K562 (cell line): ENCODE measurements around the gene ZBTB18. TPM values are rescaled to one million over a fixed set of nuclear protein-coding genes. Genes with fewer than 3 reads are reported as not detected.

Experiments
- ATAC-seq: fragments of 200-7000 bp; cut with Tn5 transposase; 3 replicates; pipeline ENCODE4 v1.9.1; 2020; ENCODE audit warnings: moderate library complexity
- BruUV-seq: library from RNA; stranded (reverse); fragments of 400-500 nt; replicated peaks from 2 replicates; lab custom pipeline; 2021; lab: Mats Ljungman, UMichigan
- CTCF ChIA-PET: fragments of 300-600 bp; formaldehyde crosslinking; extraction: SDS; loops from one replicate; lab custom pipeline; 2021; ENCODE audit warnings: low intra/inter-chr PET ratio; lab: Yijun Ruan, JAX
- POLR2A ChIA-PET: fragments of 300-600, 350-650 bp; sonication (Branson Sonifier 250); formaldehyde crosslinking; extraction: SDS; loops from one replicate; lab custom pipeline; 2021; ENCODE audit warnings: antibody characterized with exemption, inconsistent platforms; lab: Yijun Ruan, JAX
- DNase-seq, 4 experiments: peaks; one replicate each; pipeline versions ENCODE4 v3.0.0 to v3.0.0-alpha.2; 2011 to 2018; ENCODE audit warnings: low spot score in 3 of 4, mixed read lengths in 3 of 4; ENCODE audit errors: extremely low read depth in 1 of 4
- FAIRE-seq: peaks from 2 replicates; lab custom pipeline; 2011; peaks lifted over from hg19 to GRCh38; lab: Jason Lieb, UNC
- H2AFZ ChIP-seq: 2 replicates; pipeline ENCODE4 v1.6.0; 2011; ENCODE audit warnings: low read depth, low read length, control low read depth, inconsistent platforms
- H3K27ac ChIP-seq: fragments of 200-600 bp; 3 replicates; pipeline ENCODE4 v1.8.0; 2011; ENCODE audit warnings: low read depth, mild to moderate bottlenecking, control low read depth, inconsistent platforms, low read length, moderate library complexity, mixed read lengths; ENCODE audit errors: extremely low read depth
- H3K27me3 ChIP-seq, 2 experiments: fragments of 300-600 bp in 1 of 2; 2 replicates in 1 of 2; 3 replicates in 1 of 2; pipeline versions ENCODE4 v1.6.0 to v1.8.0; 2011; ENCODE audit warnings: inconsistent platforms in 2 of 2, low read length in 2 of 2, mild to moderate bottlenecking in 1 of 2, mixed read lengths in 1 of 2, moderate library complexity in 1 of 2; ENCODE audit not compliant: control insufficient read depth in 2 of 2, insufficient read depth in 2 of 2
- H3K36me3 ChIP-seq: fragments of 300-600 bp; 3 replicates; pipeline ENCODE4 v1.8.0; 2011; ENCODE audit warnings: mild to moderate bottlenecking, low read length, inconsistent platforms; ENCODE audit not compliant: control insufficient read depth, insufficient read depth
- H3K4me1 ChIP-seq, 2 experiments: fragments of 200-600 bp in 1 of 2; replicated peaks in 1 of 2; 2 replicates in 1 of 2; 3 replicates in 1 of 2; pipeline versions ENCODE4 v1.5.1 to v1.8.0; 2011; ENCODE audit warnings: inconsistent platforms in 2 of 2, low read length in 2 of 2, mild to moderate bottlenecking in 1 of 2, mixed read lengths in 1 of 2, moderate library complexity in 1 of 2; ENCODE audit not compliant: control insufficient read depth in 2 of 2, insufficient read depth in 2 of 2
- H3K4me2 ChIP-seq: 2 replicates; pipeline ENCODE4 v1.6.1; 2011; ENCODE audit warnings: low read length, control low read depth, inconsistent platforms, mixed read lengths; ENCODE audit not compliant: insufficient read depth
- H3K4me3 ChIP-seq: fragments of 200-600 bp; sonication (generic), shearing (Covaris generic); 2 replicates; pipeline ENCODE4 v1.5.1; 2016; ENCODE audit warnings: control low read depth, inconsistent platforms
- H3K79me2 ChIP-seq: fragments of 200-600 bp; 3 replicates; pipeline ENCODE4 v1.8.0; 2011; ENCODE audit warnings: low read length, inconsistent platforms; ENCODE audit not compliant: control insufficient read depth, insufficient read depth
- H3K9ac ChIP-seq, 2 experiments: 2 replicates each; pipeline versions ENCODE4 v1.6.0 to v1.6.1; 2011; ENCODE audit warnings: low read depth in 2 of 2, low read length in 2 of 2, control low read depth in 1 of 2, inconsistent platforms in 1 of 2, mild to moderate bottlenecking in 1 of 2, mixed read lengths in 1 of 2; ENCODE audit not compliant: insufficient read depth in 1 of 2
- H3K9me1 ChIP-seq: one replicate; pipeline ENCODE4 v1.6.0; 2011; ENCODE audit warnings: inconsistent platforms, mild to moderate bottlenecking, low read length, moderate library complexity; ENCODE audit not compliant: control insufficient read depth, insufficient read depth
- H3K9me3 ChIP-seq: replicated peaks from 2 replicates; pipeline ENCODE4 v1.5.1; 2011; ENCODE audit warnings: low read depth, low read length, inconsistent platforms; ENCODE audit not compliant: control insufficient read depth, insufficient read depth
- H4K20me1 ChIP-seq: replicated peaks from 2 replicates; pipeline ENCODE4 v1.6.1; 2011; ENCODE audit warnings: low read length, inconsistent platforms, mixed read lengths; ENCODE audit not compliant: control insufficient read depth, insufficient read depth
- CBX2 ChIP-seq: fragments of 200-600 bp; sonication (generic); IDR thresholded peaks from one replicate; pipeline ENCODE4 v1.6.1; 2012; ENCODE audit warnings: mild to moderate bottlenecking, low read length, inconsistent platforms; ENCODE audit not compliant: insufficient read depth, poor library complexity, severe bottlenecking
- KAT8 ChIP-seq: fragments of 450-650 bp; IDR thresholded peaks from 2 replicates; pipeline ENCODE4 v1.6.1; 2016; ENCODE audit warnings: low read depth, mild to moderate bottlenecking
- KLF6 ChIP-seq: fragments of 250-450 bp; sonication (Bioruptor Pico); IDR thresholded peaks from 2 replicates; pipeline ENCODE4 v1.4.0; 2020; ENCODE audit warnings: mild to moderate bottlenecking, moderate library complexity, borderline replicate concordance
- MEF2A ChIP-seq: IDR thresholded peaks from 2 replicates; pipeline ENCODE4 v1.6.1; 2011; ENCODE audit warnings: low read depth, mild to moderate bottlenecking, low read length, moderate library complexity; ENCODE audit not compliant: control insufficient read depth
- PBX2 ChIP-seq, 2 experiments: IDR thresholded peaks in 1 of 2; conservative IDR thresholded peaks in 1 of 2; 2 replicates each; pipeline ENCODE4 v1.6.1; 2016; ENCODE audit warnings: low read depth in 2 of 2, mild to moderate bottlenecking in 1 of 2, missing compliant biosample characterization in 1 of 2, missing genetic modification characterization in 1 of 2, moderate library complexity in 1 of 2
- TAF15 ChIP-seq: fragments of 200-400 bp; formaldehyde crosslinking; IDR thresholded peaks from 2 replicates; pipeline ENCODE4 v1.6.1; 2017; ENCODE audit warnings: mild to moderate bottlenecking, low read depth, low read length, moderate library complexity
- ZNF696 ChIP-seq: fragments of 250-450 bp; sonication (Bioruptor Pico); conservative IDR thresholded peaks from 2 replicates; pipeline ENCODE4 v1.4.0; 2020; ENCODE audit warnings: mild to moderate bottlenecking, moderate library complexity
- ZNF766 ChIP-seq: fragments of 200-800 bp; sonication (Bioruptor generic); conservative IDR thresholded peaks from 2 replicates; pipeline ENCODE4 v1.6.1; 2016; ENCODE audit warnings: missing genetic modification characterization, missing compliant biosample characterization
- ZZZ3 ChIP-seq: fragments of 450-650 bp; IDR thresholded peaks from 2 replicates; pipeline ENCODE4 v1.6.1; 2016; ENCODE audit warnings: antibody characterized with exemption, mild to moderate bottlenecking, moderate library complexity
- WGBS: fragments of 100-300 bp; shearing (Covaris generic); methylation state at CpG from one replicate; pipeline ENCODE4 v1.1.6; 2016; ENCODE audit warnings: low coverage, mixed read lengths; ENCODE audit not compliant: insufficient coverage; ENCODE audit errors: missing lambda C conversion rate; 5-methylcytosine and 5-hydroxymethylcytosine counted together
- in situ Hi-C: fragments of 300-500 bp; cut with MboI; formaldehyde crosslinking; loops from 4 replicates; pipeline ENCODE4 v1.15.0; 2018; ENCODE audit warnings: inconsistent platforms, mixed read lengths
- intact Hi-C: fragments of 100-400 bp; cut with micrococcal nuclease; formaldehyde crosslinking; loops from 2 replicates; pipeline ENCODE4 v1.14.2; 2022
- polyA plus RNA-seq, 8 experiments: library from polyadenylated mRNA; depleted of rRNA in 4 of 8; stranded (reverse) in 5 of 8; unstranded in 3 of 8; fragments of >200 nt; fragmentation: Nextera tagmentation in 2 of 8; fragmentation: Illumina TruSeq in 1 of 8; extraction: Ambion mirVana in 2 of 8; extraction: Trizol in 1 of 8; gene quantifications; 2 replicates each; pipeline versions ENCODE4 v1.2.1 to v1.2.3, GENCODE V29; 2011 to 2014; ENCODE audit warnings: inconsistent platforms in 1 of 8, missing spikeins in 1 of 8
- total RNA-seq, 7 experiments: library from RNA; depleted of rRNA in 6 of 7; stranded (reverse); fragments of >200 nt in 6 of 7; fragmentation: Illumina TruSeq in 2 of 7; extraction: Trizol in 2 of 7; gene quantifications; 2 replicates each; pipeline versions ENCODE4 v1.2.1 to v1.2.3, GENCODE V29; 2011 to 2021; ENCODE audit warnings: low replicate concordance in 1 of 7
- TF ChIP-seq, protein P1 (sequence below): sonication (generic); formaldehyde crosslinking; IDR thresholded peaks from 2 replicates; pipeline ENCODE4 v1.9.0; 2022; ENCODE audit warnings: mild to moderate bottlenecking, missing genetic modification reagents
- TF ChIP-seq, protein P2 (sequence below): fragments of 450-650 bp; IDR thresholded peaks from one replicate; pipeline ENCODE4 v1.6.1; 2018; ENCODE audit warnings: mild to moderate bottlenecking, moderate library complexity; ENCODE audit not compliant: partially characterized antibody

Gene ZBTB18
- total and polyA plus RNA-seq, 9 of the 15 experiments (the other 6 are each of a cell fraction or from before 2014, with no cell fraction given) = 0.13 to 2.6 (median 1.6) TPM

DNA sequence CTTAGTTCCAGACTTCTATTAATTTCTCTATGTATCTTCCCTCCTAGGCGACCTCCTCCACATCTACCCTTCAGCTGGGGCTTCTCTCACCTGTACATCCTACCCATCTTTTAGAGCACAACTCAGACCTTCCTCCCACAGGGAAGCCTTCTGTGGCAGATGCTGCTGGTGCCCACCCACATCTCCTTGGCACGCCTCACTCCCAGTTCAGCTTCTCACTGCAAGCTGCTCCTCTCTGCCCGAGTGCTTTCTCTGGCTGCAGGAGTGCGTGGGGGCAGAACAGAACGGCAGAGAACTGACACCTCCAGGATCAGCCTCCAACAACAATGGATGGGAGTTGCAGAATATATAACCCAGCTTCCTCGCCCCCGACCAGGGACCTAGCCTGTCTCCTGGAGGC lies 36.5 kb downstream of the ZBTB18 start:
- intact Hi-C loops (no loop called here), in situ Hi-C loops (no loop called here)
- Histone ChIP-seq H3K36me3 (no peaks in the 10 kb centered on the region), H2AFZ (no peak overlapping the region), H3K27ac (no peak overlapping the region), H3K9me1 (no peaks in the 10 kb centered on the region), H3K4me3 (no peak overlapping the region), H3K4me2 (no peak overlapping the region), H3K9ac (no peak overlapping the region), H3K9me3 (no peaks in the 10 kb centered on the region), H3K79me2 (no peaks in the 10 kb centered on the region), H4K20me1 (no peaks in the 10 kb centered on the region), H3K4me1 (peaks cover 0 to 2% of the 10 kb centered on the region in 2 experiments; a peak in 2 of 5 replicates), H3K27me3 (peaks cover 18 to 54% of the 10 kb centered on the region in 2 experiments)
- DNase-seq (no peak), FAIRE-seq (no peak), ATAC-seq (no peak)
- ChIA-PET POLR2A (interaction anchor here (0.6 to 1.4 kb wide), 2 partner anchors 11 to 17 kb away, joined by 3 read pairs; no protein-coding TSS in a partner anchor), CTCF (no interaction called here)
- BruUV-seq = no TSS peak
- WGBS = 0% methylated on average over 6 of the region's 7 CpGs
- no peak for TF ChIP-seq KAT8
- TF ChIP-seq CBX2 = no peak
- TF ChIP-seq ZZZ3 = no peak
- TF ChIP-seq, protein P1, sequence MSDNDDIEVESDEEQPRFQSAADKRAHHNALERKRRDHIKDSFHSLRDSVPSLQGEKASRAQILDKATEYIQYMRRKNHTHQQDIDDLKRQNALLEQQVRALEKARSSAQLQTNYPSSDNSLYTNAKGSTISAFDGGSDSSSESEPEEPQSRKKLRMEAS (CRISPR knock-in tag) = no peak
- no peak for TF ChIP-seq TAF15
- no peak for TF ChIP-seq MEF2A
- TF ChIP-seq KLF6 (CRISPR knock-in tag) = no peak
- TF ChIP-seq, protein P2, sequence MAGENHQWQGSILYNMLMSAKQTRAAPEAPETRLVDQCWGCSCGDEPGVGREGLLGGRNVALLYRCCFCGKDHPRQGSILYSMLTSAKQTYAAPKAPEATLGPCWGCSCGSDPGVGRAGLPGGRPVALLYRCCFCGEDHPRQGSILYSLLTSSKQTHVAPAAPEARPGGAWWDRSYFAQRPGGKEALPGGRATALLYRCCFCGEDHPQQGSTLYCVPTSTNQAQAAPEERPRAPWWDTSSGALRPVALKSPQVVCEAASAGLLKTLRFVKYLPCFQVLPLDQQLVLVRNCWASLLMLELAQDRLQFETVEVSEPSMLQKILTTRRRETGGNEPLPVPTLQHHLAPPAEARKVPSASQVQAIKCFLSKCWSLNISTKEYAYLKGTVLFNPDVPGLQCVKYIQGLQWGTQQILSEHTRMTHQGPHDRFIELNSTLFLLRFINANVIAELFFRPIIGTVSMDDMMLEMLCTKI = no peak
- no peak for TF ChIP-seq ZNF696
- TF ChIP-seq PBX2 (CRISPR knock-in tag; IDR thresholded peaks at IDR 0.05; ENCODE audit: low read depth) = no peak
- no peak for TF ChIP-seq PBX2 (tag; conservative IDR thresholded peaks at IDR 0.05; ENCODE audit: low read depth)
- no peak for TF ChIP-seq ZNF766 (CRISPR knock-in tag)
